GM13977 (cell line): Measurements from ENCODE around the gene RGS19.
A peak's percentile ranks its signal among the peaks of the same experiment; 100 is the strongest.

Experiments
- DNase-seq: peaks from one replicate; pipeline ENCODE4 v3.0.0; 2012; ENCODE audit warnings: low spot score
- CTCF ChIP-seq: IDR thresholded peaks from 2 replicates; pipeline ENCODE4 v1.5.1; 2012; ENCODE audit warnings: mild to moderate bottlenecking, control low read depth; ENCODE audit not compliant: insufficient read depth; ENCODE audit errors: extremely low read depth, missing control alignments
- in situ Hi-C: fragments of 300-500 bp; cut with MboI; formaldehyde crosslinking; loops from one replicate; pipeline ENCODE4 v1.12.0; 2022; ENCODE audit warnings: low sequenced_read_pairs, low pct_unique_long_range_greater_than_20kb, mixed read lengths, inconsistent platforms; ENCODE audit not compliant: unreplicated experiment

RGS19 gene

DNA sequence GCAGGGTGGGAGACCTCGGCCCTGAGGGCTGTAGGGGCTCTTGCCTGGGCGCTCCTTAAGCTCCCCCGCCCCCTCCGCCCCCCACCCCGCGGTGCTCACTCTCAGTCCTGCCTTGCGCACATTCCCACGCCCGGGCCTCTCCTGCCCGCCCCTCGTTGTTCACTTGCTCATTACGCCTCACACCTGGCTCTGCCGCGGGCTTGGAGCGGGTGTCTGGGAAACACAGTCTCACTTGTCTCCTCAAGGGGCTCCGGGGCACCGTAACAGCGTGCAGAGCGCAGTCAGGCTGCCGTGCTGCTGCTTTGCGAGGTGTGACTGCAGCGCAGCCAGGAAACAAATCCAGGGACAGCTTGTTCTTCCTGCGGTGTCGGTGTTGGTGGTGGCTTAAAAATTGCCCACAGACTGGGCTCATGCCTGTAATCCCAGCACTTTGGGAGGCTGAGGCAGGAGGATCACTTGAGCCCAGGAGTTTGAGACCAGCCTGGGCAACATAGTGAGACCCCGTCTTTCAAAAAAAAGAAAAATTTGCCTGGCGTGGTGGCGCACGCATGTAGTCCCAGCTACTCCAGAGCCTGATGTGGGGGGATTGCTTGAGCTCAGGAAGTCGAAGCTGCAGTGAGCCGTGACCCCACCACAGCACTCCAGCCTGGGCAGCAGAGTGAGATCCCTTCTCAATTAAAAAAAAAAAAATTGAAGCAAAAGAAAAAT lies 23.5 kb upstream of the RGS19 start:
- DNase-seq: no peak
- in situ Hi-C loops: no loop called here
- no peak for TF ChIP-seq CTCF

- DNase-seq: peak; percentile 86
- in situ Hi-C loops: no loop called here
- TF ChIP-seq CTCF: peak; percentile 85
These were observed 22.7 kb upstream of the RGS19 start for GRCh38 chr20:64101731-64102621.

- DNase-seq: no peak
- in situ Hi-C loops: no loop called here
- no peak for TF ChIP-seq CTCF
These were observed 21.8 kb upstream of the RGS19 start for GRCh38 chr20:64100946-64101688.

GRCh38 chr20:64100566-64100888 lies 21.2 kb upstream of the RGS19 start:
- TF ChIP-seq CTCF: no peak
- DNase-seq: no peak
- in situ Hi-C loops: no loop called here

DNA sequence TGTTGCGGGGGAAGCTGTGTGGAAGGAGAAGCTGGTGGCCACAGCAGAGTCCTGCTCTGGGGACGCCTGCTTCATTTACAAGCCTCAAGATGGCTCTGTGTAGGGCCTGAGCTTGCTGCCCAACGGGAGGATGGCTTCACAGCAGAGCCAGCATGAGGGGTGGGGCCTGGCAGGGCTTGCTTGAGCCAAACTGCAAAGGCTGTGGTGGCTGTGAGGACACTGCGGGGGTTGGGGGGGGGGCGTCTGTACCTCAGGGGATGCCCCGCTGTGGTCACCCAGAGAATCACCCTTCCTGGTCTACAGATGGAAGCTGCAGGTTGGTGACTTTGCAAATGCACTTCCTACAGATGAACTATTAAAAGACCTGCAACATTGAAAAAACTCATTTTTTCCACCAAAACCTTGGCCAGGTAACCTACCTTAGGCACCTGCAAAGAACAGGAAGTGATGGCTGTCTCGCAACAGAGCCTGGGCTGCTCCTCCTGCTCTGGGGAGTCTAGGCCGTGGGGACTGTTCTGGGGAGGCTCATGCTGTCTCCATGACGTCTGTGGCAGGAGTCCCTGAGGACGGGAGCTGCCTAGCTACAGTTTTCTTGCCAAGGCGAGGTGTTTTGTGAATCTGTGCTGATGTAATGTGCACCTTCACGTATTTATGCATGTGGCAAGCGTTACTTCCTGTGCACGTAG lies 20.7 kb upstream of the RGS19 start:
- in situ Hi-C loops: no loop called here
- peak; percentile 77 for DNase-seq
- TF ChIP-seq CTCF: no peak
